Esophagus muscularis mucosa (tissue), 4 donors: ENCODE data around the gene CCDC85C. TPM values are rescaled to one million over a fixed set of nuclear protein-coding genes. Genes with fewer than 3 reads are reported as not detected.

Experiments used
- DNase-seq: peaks from one replicate; pipeline ENCODE4 v3.0.0-alpha.2; 2017; ENCODE audit errors: extremely low spot score
- H3K27ac ChIP-seq, 4 donors: fragments of 200-600 bp; sonication (generic); replicated peaks in 1 of 4; 1 replicate in 3 of 4; 2 replicates in 1 of 4; pipeline ENCODE4 v1.5.1; 2016 to 2019; ENCODE audit warnings: mild to moderate bottlenecking in 1 of 4
- H3K27me3 ChIP-seq, 4 donors: fragments of 200-600 bp; sonication (generic); one replicate each; pipeline versions ENCODE4 v1.5.1 to v1.6.0; 2016 to 2019
- H3K36me3 ChIP-seq, 4 donors: fragments of 200-600 bp; sonication (generic); one replicate each; pipeline ENCODE4 v1.5.1; 2016 to 2019
- H3K4me1 ChIP-seq, 4 donors: fragments of 200-600 bp; sonication (generic); one replicate each; pipeline ENCODE4 v1.5.1; 2016 to 2019
- H3K4me3 ChIP-seq, 4 donors: fragments of 200-600 bp; sonication (generic); 1 replicate in 2 of 4; 2 replicates in 2 of 4; pipeline ENCODE4 v1.5.1; 2016 to 2019; ENCODE audit warnings: mild to moderate bottlenecking in 4 of 4, moderate library complexity in 1 of 4
- H3K9me3 ChIP-seq, 4 donors: fragments of 200-600 bp; sonication (generic); 1 replicate in 3 of 4; 2 replicates in 1 of 4; pipeline ENCODE4 v1.5.1; 2016 to 2019
- EP300 ChIP-seq: sonication (generic); formaldehyde crosslinking; IDR thresholded peaks from one replicate; pipeline ENCODE4 v1.6.1; 2017; ENCODE audit warnings: antibody characterized with exemption
- POLR2A ChIP-seq: fragments of 450-650 bp; IDR thresholded peaks from one replicate; pipeline ENCODE4 v1.6.1; 2017; ENCODE audit warnings: antibody characterized with exemption, moderate library complexity, mild to moderate bottlenecking, low read depth
- POLR2AphosphoS5 ChIP-seq, 2 donors: sonication (generic); formaldehyde crosslinking; IDR thresholded peaks; one replicate each; pipeline ENCODE4 v1.6.1; 2017; ENCODE audit warnings: antibody characterized with exemption in 2 of 2
- WGBS: methylation state at CpG from one replicate; pipeline ENCODE4 v1.1.5; 2018; 5-methylcytosine and 5-hydroxymethylcytosine counted together
- intact Hi-C: fragments of 100-400 bp; cut with DNase I; formaldehyde crosslinking; loops from one replicate; pipeline ENCODE4 v1.15.1; 2023
- total RNA-seq, 4 donors: library from RNA; depleted of rRNA; stranded (reverse); fragments of >200 nt; gene quantifications; one replicate each; pipeline versions ENCODE4 v1.1.0 to v1.2.1, GENCODE V29; 2016
- TF ChIP-seq, protein P1 (sequence below), 3 experiments: fragments of 200-600 bp in 2 of 3; fragments of 450-650 bp in 1 of 3; sonication (generic) in 2 of 3; IDR thresholded peaks; one replicate each; pipeline ENCODE4 v1.5.1; 2017 to 2019; ENCODE audit warnings: antibody characterized with exemption in 3 of 3, mild to moderate bottlenecking in 2 of 3, moderate library complexity in 1 of 3

Gene CCDC85C
- total RNA-seq, 4 donors from 2014 or later: 17.9 to 48.7 (median 30.8) TPM

GRCh38 chr14:99568567-99569560 is 35.1 kb downstream of the CCDC85C start:
- no peak overlapping the region for H3K4me3 ChIP-seq
- 57% methylated on average over 15 of the region's 22 CpGs for WGBS
- H3K9me3 ChIP-seq: no peaks in the 10 kb centered on the region
- no peaks in the 10 kb centered on the region for H3K27me3 ChIP-seq
- no peaks in the 10 kb centered on the region for H3K36me3 ChIP-seq
- intact Hi-C loops: loop anchor here (5.0 kb wide), 1 partner anchor 33 kb away; the partner anchor contains the start of gene CCDC85C
- TF ChIP-seq POLR2AphosphoS5 (IDR thresholded peaks at IDR 0.05): peak in 1 of 2 donors; percentile 30
- TF ChIP-seq, protein P1, sequence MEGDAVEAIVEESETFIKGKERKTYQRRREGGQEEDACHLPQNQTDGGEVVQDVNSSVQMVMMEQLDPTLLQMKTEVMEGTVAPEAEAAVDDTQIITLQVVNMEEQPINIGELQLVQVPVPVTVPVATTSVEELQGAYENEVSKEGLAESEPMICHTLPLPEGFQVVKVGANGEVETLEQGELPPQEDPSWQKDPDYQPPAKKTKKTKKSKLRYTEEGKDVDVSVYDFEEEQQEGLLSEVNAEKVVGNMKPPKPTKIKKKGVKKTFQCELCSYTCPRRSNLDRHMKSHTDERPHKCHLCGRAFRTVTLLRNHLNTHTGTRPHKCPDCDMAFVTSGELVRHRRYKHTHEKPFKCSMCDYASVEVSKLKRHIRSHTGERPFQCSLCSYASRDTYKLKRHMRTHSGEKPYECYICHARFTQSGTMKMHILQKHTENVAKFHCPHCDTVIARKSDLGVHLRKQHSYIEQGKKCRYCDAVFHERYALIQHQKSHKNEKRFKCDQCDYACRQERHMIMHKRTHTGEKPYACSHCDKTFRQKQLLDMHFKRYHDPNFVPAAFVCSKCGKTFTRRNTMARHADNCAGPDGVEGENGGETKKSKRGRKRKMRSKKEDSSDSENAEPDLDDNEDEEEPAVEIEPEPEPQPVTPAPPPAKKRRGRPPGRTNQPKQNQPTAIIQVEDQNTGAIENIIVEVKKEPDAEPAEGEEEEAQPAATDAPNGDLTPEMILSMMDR (IDR thresholded peaks at IDR 0.05): no peak
- no peak for DNase-seq
- H3K4me1 ChIP-seq: peaks cover 89 to 100% (median 100%) of the 10 kb centered on the region in 4 donors
- H3K27ac ChIP-seq: peak overlapping the region; percentile 88 to 90 (median 90)

DNA sequence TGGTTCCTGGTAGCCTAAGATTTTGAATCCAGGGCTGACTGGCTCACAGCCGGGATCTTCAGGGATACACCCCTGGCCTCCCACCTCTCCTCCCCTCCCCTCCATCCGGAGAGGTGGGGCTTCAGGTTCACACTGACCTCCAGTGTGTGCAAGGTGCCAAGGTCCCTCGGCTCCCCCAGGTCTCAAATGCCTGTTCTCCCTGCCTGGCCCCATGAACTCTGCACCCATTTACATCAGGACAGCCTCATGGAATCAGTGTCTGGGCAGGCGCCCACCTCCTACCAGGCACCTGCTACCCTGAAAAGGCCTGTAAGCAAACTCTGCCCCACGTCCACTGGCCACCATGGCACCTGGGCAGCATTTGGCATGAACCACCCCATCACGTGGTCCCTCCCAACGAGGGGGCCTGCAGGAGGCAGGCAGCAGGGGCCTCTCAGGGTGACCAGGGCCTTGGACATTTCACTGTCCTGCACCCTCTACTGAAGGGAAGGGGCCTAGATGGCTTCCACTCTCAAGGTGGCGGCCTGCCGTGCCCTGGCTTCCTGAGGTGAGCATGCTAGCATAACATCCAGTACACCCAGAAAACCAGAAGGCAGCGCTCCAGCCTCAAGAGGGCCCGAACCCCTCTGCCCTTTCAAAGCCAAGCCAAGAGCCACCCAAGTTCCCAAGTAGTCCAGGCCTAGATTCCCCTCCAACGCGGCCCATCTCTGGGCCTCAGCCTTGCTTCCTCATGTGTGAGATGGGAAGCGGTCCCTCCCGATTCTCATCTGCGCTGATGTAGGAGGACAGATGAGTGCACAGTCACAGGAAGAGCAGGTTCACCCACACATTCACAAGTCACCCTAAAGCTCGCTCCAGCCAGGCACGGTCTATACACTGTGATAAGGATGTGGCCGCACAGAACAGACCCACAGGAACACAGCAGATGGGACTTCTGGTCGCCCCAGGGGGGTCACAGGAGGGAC is 37.3 kb downstream of the CCDC85C start:
- WGBS: 83% methylated on average over 13 of the region's 20 CpGs
- no peaks in the 10 kb centered on the region for H3K36me3 ChIP-seq
- TF ChIP-seq POLR2AphosphoS5 (IDR thresholded peaks at IDR 0.05) (no peak), POLR2A (no peak), EP300 (no peak)
- TF ChIP-seq, protein P1 (IDR thresholded peaks at IDR 0.05): no peak
- no peaks in the 10 kb centered on the region for H3K27me3 ChIP-seq
- H3K9me3 ChIP-seq: no peaks in the 10 kb centered on the region
- no peak for DNase-seq
- peaks cover 89 to 100% (median 100%) of the 10 kb centered on the region in 4 donors for H3K4me1 ChIP-seq
- H3K27ac ChIP-seq: peak overlapping the region; percentile 88 to 90 (median 90)
- no peak overlapping the region for H3K4me3 ChIP-seq
- intact Hi-C loops: loop anchor here (5.0 kb wide), 1 partner anchor 36 kb away; the partner anchor contains the start of gene CCDC85C

DNA sequence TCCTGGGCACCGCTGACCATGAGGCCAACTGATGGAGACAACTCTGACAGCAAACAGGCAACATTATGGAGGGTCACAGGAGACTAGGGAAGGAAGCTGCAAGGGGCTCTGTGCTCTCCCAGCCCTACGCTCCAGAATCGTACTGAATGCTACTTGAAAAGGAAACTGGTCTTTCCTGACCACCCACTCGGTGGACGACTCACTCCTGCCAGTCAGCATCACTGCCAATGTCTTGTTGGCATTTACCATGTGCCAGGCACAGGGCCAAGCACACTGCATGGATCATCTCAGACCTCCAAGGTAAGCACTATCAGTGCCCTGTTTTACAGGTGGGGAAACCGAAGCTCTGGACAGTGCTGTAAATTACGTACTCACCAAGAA is 38.0 kb downstream of the CCDC85C start:
- no peaks in the 10 kb centered on the region for H3K27me3 ChIP-seq
- 52% methylated on average over 7 of the region's 7 CpGs for WGBS
- TF ChIP-seq POLR2AphosphoS5 (IDR thresholded peaks at IDR 0.05) (peak in 1 of 2 donors; percentile 15), EP300 (no peak), POLR2A (no peak)
- TF ChIP-seq, protein P1 (IDR thresholded peaks at IDR 0.05): no peak
- no peak overlapping the region for H3K4me3 ChIP-seq
- H3K36me3 ChIP-seq: no peaks in the 10 kb centered on the region
- no peak for DNase-seq
- intact Hi-C loops: loop anchor here (5.0 kb wide), 1 partner anchor 36 kb away; the partner anchor contains the start of gene CCDC85C
- no peaks in the 10 kb centered on the region for H3K9me3 ChIP-seq
- H3K4me1 ChIP-seq: peaks cover 89 to 100% (median 100%) of the 10 kb centered on the region in 4 donors
- H3K27ac ChIP-seq: peak overlapping the region; percentile 88 to 90 (median 90)

DNA sequence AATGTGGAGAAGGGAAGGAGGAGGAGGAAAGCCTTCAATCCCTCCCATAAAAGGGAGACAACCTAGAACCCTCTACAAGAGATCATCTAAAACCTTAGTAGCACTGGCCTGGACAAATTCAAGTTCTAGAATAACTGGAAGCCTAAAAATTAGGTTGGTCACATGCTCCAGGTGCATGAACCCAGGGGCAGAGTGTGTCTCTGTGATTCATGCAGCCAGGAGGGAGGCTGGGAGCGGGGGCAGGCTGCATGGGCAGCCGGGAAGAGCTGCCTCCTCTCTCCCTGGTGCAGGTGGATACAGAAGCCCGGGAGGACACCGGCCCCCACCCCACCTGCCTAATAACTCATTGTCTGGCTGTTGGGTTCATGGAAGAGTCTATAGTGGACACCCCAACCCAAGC is 38.6 kb downstream of the CCDC85C start:
- no peaks in the 10 kb centered on the region for H3K36me3 ChIP-seq
- no peaks in the 10 kb centered on the region for H3K9me3 ChIP-seq
- no peaks in the 10 kb centered on the region for H3K27me3 ChIP-seq
- 62% methylated on average over 3 of the region's 4 CpGs for WGBS
- H3K4me3 ChIP-seq: peak overlapping the region in 1 of 4 donors; percentile 20
- H3K27ac ChIP-seq: peak overlapping the region; percentile 88 to 90 (median 90)
- DNase-seq: no peak
- intact Hi-C loops: loop anchor here (5.0 kb wide), 1 partner anchor 37 kb away; the partner anchor contains the start of gene CCDC85C
- no peak for TF ChIP-seq POLR2A
- TF ChIP-seq POLR2AphosphoS5 (IDR thresholded peaks at IDR 0.05): no peak
- TF ChIP-seq, protein P1 (IDR thresholded peaks at IDR 0.05): no peak
- no peak for TF ChIP-seq EP300
- H3K4me1 ChIP-seq: peaks cover 89 to 100% (median 100%) of the 10 kb centered on the region in 4 donors
